Endometrial microvascular endothelial cells (primary cell): ENCODE data around the gene COMMD6. TPM values are rescaled to one million over a fixed set of nuclear protein-coding genes. Genes with fewer than 3 reads are reported as not detected.
"Not testable (repeated sequence)": the region's sequence is repeated elsewhere in the genome, so short reads cannot be mapped to it uniquely, and the experiment has no call there.

Experiments used
- in situ Hi-C: cut with HindIII; loops from 2 replicates; pipeline ENCODE4 v1.10.0; 2017; ENCODE audit warnings: low sequenced_read_pairs, low pct_unique_long_range_greater_than_20kb; ENCODE audit errors: inconsistent ontology term
- total RNA-seq: library from RNA; depleted of rRNA; stranded (reverse); fragments of >200 nt; gene quantifications from one replicate; pipeline ENCODE4 v1.2.3, GENCODE V29; 2015; ENCODE audit errors: inconsistent ontology term

The COMMD6 gene
- total RNA-seq: 71.5 TPM

DNA sequence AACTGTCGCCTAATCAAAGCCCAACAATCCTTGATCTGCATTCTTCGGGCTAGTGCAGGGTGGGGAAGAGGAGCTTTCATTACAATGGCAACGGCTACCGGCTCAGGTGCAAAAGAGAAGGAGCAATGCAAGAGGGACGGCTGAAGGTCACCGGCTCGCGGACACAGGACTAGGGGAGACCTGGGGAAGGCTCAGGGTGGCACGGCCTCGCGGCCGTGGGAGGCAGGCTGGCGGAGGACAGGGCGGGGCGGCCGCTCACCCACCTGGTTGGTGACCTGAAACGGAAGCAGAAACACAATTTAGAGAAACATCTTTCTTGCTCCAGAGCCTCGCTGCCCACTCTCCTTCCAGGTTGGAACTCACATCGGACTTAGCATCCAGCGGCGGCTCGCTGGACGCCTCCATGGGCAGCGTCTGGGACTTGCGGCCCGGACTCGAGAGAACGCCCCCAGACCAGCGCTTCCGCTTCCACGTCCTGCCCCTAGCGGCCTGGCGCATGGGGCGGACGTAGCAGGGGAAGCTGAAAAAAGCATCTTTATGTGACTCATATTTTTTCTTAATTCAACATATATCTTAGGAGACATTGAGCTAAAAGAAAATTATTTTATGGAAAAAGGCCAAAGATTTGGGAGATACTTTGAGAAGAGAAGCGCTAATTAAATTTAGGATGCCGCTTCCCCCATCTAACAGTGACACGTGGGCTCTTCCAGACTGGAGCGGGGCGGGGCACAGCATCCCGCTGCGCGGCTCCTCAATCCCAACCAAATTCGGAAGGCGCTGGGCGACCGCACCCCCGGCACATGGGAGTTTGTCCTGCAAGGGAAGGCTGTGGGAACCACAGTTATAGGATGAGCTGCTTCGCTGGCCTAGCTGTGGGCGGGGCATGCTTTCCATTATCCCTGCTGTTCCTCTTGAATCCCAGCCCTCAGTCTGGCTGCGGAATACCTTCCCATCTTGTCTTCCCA is at the start of gene COMMD6:
COMMD6 (minus strand) TSS at position 441 of the 965 bp plus-strand sequence; CDS start at position 405, 36 bp downstream.
- in situ Hi-C loops: no loop called here

DNA sequence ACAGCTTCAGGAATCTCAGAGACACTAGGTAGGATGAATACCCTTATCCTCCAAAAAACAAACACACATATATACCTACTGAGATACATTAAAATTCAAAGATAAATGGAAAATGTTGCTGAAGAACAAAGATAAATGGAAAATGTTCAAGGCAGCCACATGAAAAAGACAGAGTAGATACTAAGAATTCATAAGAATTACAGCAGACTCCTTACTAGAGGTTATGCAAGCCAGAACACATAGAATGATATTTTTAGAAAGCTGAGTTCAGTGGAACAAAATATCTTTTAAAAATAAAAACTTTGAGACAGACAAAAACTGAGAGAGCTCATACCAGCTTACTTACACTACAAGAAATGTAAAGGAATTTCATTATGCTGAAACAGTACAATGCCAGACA is 47.5 kb upstream of the COMMD6 start:
- in situ Hi-C loops: no loop called here

DNA sequence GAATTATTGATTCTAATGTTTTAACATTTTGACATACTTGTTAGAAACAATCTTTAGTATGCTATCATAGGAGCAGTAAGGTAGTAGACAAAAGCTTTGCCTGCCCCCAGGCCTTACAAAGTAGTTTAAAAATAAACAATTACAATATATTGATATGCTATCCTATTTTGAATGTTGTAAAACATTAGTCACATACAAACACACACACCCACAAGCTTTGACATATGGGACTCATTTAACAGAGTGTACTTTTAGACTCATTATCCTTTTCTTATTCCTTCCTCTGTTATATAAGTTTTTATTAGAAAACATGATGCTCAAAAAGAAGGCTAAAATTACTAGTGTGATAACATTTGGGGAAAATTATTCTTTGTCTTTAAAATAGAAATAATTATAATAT is 45.5 kb upstream of the COMMD6 start:
- in situ Hi-C loops: no loop called here

DNA sequence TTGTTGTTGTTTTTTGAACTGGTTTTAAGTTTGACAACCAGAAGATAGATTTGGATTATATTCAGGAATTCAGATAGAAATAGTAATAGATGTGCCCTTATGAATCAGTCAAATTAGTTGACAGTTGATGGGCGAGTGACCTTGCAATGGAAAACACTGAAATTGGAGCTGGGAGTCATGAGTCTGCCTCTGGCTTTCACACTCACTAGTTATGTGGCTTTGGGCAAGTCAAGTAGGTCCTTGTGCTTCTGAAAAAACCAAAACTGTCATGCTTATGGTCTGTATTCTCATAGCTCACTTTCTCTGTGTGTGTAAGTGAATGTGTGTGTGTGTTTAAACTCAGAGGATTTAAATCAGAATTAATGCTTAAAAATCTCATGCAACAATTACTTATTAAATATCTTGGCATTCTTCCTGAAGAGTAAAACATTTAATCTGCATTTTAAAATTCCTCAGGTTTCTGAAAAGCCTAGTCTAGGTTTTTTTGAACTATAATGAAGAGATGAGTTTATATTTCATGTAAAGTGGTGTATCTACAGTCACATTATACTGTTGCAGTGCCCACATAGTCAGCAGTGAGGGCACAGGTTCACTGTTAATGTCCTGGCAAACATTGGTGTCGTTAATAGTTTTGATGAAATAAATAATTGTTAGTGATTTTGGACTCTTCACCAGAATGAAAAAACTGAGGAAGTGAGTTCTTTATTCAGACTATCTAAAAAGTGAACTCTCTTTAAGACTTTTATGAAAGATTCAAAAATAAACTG is 44.4 kb upstream of the COMMD6 start:
- in situ Hi-C loops: no loop called here

DNA sequence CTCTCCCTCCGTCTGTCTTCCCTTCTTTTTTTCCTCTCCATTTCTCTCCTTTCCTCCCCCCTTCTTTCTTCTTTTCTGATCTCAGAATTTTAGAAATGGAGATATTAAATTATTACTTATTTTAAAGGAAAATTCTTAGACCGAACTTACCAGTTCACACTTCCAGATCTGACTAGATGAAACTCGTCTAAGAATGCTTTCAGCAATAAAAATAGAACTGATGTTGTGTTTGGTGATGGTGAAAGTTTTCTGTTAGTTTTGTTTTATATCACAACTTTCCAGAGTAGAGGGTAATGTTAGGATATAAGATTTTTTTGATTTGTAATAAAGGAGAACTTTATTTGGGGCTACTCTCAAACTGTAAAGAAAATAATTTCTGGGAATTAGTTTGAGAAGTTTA is 41.9 kb upstream of the COMMD6 start:
- in situ Hi-C loops: no loop called here

DNA sequence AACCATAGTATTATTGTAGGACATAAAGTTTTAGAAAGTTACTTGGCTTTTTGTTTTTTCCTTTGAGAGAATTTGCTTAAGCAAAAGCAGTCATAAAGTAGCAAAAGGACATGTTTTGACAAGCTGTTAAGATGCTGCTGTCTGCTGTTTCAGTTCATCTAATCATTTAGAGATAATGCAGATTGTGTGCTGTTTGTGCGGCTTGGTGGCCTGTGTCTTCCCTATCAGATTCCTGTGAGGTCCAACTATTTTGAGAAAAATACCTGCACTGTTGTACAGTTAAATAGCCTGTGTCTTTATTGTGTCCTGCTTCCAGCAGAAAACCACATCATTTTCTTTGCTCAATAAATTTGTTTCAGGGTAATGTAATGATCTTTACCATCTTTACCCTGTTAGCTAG is 31.9 kb upstream of the COMMD6 start:
- in situ Hi-C loops: no loop called here

DNA sequence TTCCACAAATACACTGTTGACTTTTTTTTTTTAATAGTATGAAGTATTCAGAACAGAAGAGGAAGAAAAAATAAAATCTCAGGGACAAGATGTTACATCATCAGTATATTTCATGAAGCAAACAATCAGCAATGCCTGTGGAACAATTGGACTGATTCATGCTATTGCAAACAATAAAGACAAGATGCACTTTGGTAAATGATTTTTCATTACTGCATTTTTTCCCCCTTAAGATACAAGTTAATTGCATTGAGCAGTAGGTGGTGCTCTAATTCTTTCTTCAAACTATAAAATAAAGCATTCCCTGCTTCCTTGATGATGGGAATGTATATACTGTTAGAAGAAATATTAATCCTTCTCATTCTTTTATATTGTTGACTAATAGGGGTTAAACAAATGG is 29.0 kb upstream of the COMMD6 start:
- in situ Hi-C loops: no loop called here

DNA sequence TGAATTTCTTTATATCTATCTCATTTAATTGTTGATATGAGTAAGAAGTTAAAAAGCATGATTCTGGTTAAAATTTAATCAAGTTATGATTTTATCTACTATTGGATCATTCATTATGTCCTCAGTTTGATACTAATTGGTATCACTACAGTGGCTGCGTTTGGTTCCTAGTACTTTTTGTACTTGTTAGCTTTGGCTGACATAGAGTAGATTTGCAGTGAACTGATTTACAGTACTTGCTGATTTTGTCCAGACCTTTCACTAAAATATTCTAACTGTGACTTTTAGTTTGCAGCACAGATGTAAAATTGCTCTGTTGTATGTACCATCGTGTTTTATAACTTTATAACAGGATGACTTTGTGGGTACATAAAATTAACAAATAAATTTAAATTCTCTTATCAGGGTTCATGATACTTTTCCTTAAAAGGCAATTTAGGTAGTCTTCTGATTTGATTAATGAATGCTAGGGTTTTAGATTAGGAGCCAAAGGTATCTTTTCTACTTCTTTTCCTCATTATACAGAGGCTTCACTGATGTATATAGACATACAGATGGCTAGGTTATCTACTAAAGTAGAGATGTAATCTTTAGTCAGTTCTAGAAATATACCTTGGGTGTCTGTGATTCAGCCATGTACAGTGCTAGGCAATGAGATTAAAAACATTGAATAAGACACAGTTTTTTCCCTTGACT is 20.7 kb upstream of the COMMD6 start:
- in situ Hi-C loops: no loop called here

DNA sequence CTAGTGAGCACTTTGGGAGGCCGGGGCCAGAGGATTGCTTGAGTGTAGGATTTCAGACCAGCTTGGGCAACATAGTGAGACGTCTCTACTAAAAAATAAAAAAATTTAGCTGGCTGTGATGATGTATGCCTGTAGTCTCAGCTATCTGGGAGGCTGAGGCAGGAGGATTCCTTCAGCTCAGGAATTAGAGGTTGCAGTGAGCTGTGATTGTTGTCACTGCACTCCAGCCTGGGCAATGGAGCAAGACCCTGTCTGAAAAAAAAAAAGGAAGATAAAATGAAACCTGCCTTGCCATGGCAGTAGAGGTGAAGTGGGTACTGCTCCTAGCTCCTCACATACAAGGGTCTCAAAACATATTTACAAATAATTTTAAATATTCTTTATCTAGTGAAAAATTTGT is 19.3 kb upstream of the COMMD6 start:
- in situ Hi-C loops: no loop called here

DNA sequence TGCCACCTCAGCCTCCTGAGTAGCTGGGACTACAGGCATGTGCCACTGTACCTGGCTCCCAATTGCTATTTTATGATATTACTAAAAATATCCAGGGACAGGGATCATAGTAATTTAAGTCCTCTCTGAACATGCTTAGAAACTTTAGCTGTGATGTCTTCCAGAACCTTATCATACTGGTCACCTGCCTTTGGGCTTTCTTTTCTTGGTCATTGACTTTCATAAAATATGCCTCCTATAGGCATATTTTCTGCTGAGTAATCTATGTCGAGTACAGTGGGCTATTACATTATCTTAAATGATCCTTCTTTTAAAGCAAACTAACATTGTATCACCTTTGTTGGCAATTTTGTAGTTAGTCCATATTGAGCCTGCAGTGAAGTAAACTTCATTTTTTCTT is 18.2 kb upstream of the COMMD6 start:
- in situ Hi-C loops: no loop called here

DNA sequence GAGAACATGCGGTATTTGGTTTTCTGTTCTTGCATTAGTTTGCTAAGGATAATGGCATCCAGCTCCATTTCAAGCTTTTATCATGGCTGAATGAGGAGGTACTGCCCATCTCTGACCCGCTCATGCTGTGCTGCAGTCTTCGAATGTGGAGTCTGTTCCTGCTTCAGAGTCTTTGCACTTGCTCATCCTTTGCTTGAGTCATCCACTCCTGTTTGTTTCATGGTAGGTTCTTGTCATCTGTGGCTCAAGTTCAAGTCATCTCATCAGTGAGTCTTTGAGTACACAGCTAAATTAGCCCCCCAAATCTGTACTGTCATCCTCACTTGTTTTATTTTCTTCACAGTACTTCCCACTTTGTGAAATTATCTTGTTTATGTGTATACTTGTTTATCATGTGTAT is 17.3 kb upstream of the COMMD6 start:
- in situ Hi-C loops: no loop called here

DNA sequence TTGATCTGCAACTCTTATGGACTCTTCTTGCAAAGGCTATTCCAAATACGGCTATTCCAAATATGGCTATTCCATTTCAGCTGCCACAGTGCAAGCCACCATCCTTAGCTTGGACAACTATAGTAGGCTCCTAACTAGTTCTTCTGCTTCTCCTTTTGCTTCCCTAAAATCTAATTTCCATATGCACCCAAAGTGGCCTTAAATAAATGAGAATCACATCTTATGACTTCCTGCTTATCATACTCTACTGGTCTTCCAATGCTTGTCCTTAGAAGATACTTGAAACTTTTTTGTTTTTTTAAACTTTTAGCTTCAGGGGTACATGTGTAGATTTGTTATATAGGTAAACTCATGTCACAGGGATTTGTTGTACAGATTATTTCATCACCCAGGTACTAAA is 16.8 kb upstream of the COMMD6 start:
- in situ Hi-C loops: no loop called here

DNA sequence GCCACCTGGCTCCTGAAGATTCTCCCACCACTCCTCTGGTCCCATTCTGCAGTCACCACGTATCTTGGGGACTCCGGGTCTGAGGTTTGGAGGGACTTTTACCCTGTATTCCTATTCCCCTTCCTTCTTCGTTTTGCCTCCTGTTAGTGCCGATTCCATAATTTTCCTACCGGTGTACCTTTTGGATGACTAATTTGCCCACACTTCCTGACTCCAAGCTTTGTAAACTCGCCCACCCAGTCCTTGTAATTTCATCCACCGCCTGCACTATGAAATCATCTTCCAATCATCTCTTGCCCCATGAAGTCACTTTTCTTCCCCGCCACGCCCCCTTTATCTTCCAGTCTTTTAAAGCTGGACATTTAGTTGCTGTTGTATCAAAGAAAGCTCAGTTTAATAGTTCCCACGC is 12.5 kb upstream of the COMMD6 start:
- in situ Hi-C loops: no loop called here

DNA sequence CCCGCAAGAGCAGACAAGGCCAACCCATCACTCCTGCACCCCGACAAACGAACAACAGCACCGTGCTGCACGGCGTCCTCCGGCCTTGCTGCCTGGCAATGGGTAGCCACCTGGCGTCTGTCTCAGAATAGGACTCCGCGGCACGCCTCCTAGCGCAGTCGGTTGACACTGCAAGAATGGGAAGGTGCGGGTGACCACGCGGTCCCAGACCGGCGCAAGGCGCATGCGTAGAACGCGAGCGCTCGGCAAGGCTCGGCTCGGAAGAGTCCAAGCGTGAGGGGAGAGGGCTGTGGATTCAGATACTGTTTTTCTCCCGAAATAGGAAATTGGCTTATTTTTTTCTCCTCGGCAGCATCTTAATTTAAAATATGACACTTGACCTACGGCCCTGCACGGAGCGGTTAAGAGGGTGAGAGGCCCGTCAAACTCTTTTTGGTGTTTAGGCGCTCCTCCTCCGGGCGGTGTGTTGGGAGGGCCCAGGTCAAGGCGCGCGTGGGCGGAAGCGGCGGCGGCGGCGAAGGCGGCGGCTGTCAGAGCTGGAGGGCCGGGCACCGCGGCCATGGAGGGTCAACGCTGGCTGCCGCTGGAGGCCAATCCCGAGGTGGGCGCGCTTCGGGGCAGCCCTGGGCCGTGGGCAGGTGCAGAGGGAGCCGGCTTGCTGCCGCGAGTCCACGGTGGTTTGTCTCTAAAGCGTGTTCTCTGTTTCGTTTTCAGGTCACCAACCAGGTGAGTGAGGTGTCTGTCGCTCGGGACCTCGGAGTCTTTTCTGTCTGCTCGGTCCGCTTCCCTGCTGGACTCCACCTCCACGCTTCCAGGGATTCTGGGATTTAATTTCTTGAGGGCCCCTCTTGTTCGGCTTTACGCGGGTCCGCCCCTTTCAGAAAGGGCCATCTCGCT is 11.9 kb upstream of the COMMD6 start, which contains the start of gene UCHL3:
UCHL3 (plus strand) TSS at position 530 of the 897 bp plus-strand sequence; CDS start at position 560, 30 bp downstream.
- in situ Hi-C loops: no loop called here

DNA sequence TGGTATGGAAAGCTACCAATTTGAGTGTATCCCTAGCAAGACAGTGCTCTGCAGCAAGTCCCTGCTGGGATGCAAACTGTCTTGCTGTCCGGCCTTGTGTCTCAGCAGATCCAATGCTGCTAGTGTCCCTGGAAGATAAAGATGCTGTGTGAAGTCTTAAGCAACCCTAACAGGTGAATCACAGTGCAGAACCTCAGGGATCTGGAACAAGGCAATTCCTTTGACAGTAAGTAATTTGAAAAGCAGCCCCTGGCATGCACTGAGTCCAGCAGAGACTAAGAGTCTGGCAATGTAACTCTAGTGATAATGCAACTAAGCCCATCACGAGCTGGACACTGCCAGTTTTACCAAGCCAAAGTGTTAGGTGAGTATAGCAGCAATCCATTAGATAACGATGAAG is 10.3 kb upstream of the COMMD6 start:
- in situ Hi-C loops: no loop called here

DNA sequence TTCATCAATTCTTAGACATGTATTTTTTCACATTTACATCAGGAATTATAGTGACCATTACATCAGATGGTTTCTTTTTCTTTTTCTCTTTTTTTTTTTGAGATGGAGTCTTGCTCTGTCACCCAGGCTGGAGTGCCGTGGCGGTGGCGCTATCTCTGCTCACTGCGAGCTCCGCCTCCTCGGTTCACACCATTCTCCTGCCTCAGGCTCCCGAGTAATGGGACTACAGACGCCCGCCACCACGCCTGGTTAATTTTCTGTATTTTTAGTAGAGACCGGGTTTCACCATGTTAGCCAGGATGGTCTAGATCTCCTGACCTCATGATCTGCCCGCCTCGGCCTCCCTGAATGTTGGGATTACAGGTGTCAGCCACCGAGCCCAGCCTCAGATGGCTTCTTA is 7.7 kb upstream of the COMMD6 start:
- in situ Hi-C loops: not testable (repeated sequence)

DNA sequence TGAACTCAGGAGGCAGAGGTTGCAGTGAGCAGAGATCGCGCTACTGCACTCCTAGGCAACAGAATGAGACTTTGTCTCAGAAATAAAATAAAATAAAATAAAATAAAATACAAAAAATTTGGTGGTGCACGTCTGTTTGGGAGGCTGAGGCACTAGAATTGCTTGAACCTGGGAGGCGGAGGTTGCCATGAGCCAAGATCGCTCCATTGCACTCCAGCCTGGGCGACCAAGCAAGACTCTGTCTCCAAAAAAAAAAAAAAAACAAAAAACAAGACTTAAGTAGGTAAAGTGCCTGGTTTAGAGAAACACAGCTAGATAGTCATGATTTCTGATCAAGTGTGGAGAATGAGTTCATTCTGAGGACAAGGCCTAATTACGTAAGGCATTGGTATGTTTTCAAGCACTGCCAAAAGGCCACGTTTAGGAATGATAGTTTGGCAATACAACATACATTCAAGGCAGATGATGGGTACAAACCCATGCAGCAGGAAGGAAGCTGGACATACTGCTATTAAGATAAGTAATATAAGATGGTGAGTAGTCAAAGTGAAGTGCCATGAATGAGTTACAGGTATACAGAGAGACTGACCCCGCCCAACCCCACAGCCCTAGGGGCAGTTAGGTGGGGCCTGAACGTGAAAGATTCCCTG is 7.2 kb upstream of the COMMD6 start:
- in situ Hi-C loops: no loop called here

DNA sequence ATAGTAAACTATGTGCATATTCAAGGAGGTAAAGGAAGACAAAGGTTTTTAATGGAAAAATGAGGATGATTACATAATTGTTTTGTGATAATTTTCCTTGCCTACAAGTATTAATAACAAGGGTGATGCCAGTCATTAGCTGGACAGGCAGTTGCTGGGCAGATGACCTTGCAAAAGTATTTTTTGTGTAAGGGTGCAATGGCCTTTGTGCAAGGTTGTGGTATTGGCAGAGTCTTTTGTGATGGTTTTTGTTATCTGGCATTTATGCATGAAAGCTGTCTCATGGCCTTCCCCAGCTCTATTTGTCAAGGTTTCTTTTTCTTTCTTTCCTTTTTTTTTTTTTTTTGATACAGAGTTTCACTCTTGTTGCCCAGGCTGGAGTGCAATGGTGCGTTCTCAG is 4.3 kb upstream of the COMMD6 start:
- in situ Hi-C loops: no loop called here
